GM18867 (cell line): ENCODE measurements around the gene PLCB4.

ENCODE experiments used
- ATAC-seq: cut with Tn5 transposase; IDR thresholded peaks from one replicate; pipeline ENCODE4 v1.9.1; 2021; ENCODE audit warnings: mild to moderate bottlenecking, moderate library complexity; ENCODE audit not compliant: unreplicated experiment

The PLCB4 gene

GRCh38 chr20:9256393-9256792 is 187.5 kb downstream of the PLCB4 start:
- no peak for ATAC-seq

GRCh38 chr20:9258901-9259300 is 190.0 kb downstream of the PLCB4 start:
- ATAC-seq, result no peak

GRCh38 chr20:9260027-9260426 is 191.1 kb downstream of the PLCB4 start:
- no peak for ATAC-seq

GRCh38 chr20:9261781-9262180 is 192.9 kb downstream of the PLCB4 start:
- ATAC-seq, result no peak

- ATAC-seq, result no peak
Measured at GRCh38 chr20:9262653-9263194, 193.8 kb downstream of the PLCB4 start.

- ATAC-seq, result no peak
Measured at GRCh38 chr20:9269280-9269971, 200.5 kb downstream of the PLCB4 start.

GRCh38 chr20:9270831-9271230 is 201.9 kb downstream of the PLCB4 start:
- no peak for ATAC-seq

GRCh38 chr20:9276966-9277468 is 208.1 kb downstream of the PLCB4 start:
- no peak for ATAC-seq

- no peak for ATAC-seq
Measured at GRCh38 chr20:9279918-9280401, 211.1 kb downstream of the PLCB4 start.

GRCh38 chr20:9280666-9281065 is 211.8 kb downstream of the PLCB4 start:
- ATAC-seq, result no peak

GRCh38 chr20:9281803-9282202 is 212.9 kb downstream of the PLCB4 start:
- ATAC-seq, result no peak

- no peak for ATAC-seq
Measured at GRCh38 chr20:9285617-9286016, 216.7 kb downstream of the PLCB4 start.

- ATAC-seq, result no peak
Measured at GRCh38 chr20:9286501-9287461, 217.9 kb downstream of the PLCB4 start.

- ATAC-seq, result no peak
Measured at GRCh38 chr20:9287826-9288225, 218.9 kb downstream of the PLCB4 start.

GRCh38 chr20:9290331-9290730 is 221.4 kb downstream of the PLCB4 start:
- no peak for ATAC-seq

GRCh38 chr20:9293145-9293544 is 224.3 kb downstream of the PLCB4 start:
- no peak for ATAC-seq

- ATAC-seq, result no peak
Measured at GRCh38 chr20:9294041-9294440, 225.2 kb downstream of the PLCB4 start.

- ATAC-seq, result no peak
Measured at GRCh38 chr20:9298906-9299305, 230.0 kb downstream of the PLCB4 start.

- no peak for ATAC-seq
Measured at GRCh38 chr20:9300080-9300479, 231.2 kb downstream of the PLCB4 start.

GRCh38 chr20:9300534-9300933 is 231.6 kb downstream of the PLCB4 start:
- no peak for ATAC-seq
